Measurements from ENCODE around the gene CCDC134. TPM values are rescaled to one million over a fixed set of nuclear protein-coding genes. Genes with fewer than 3 reads are reported as not detected.

The CCDC134 gene
- total and polyA plus RNA-seq, 2 of the 8 experiments (the other 6 are each of a cell fraction or from before 2014, with no cell fraction given) = 7.7 to 20.0 TPM

GRCh38 chr22:41863472-41863871, 63.0 kb downstream of the CCDC134 start (continued):
- TF ChIP-seq CHD7 (IDR thresholded peaks at IDR 0.05; ENCODE audit: insufficient replicate concordance, low read length) = no peak
- no peak for TF ChIP-seq RFX5 (IDR thresholded peaks at IDR 0.05; ENCODE audit: borderline replicate concordance, low read depth, low read length)
- no peak for TF ChIP-seq HDAC6 (IDR thresholded peaks at IDR 0.05; ENCODE audit: low read depth, low read length)
- no peak for TF ChIP-seq RNF2 (IDR thresholded peaks at IDR 0.05; ENCODE audit: borderline replicate concordance, low read depth, low read length, missing control alignments, poor library complexity, severe bottlenecking)
- no peak for TF ChIP-seq CREB1 (IDR thresholded peaks at IDR 0.05)
- TF ChIP-seq USF2 (IDR thresholded peaks at IDR 0.05; ENCODE audit: low read length) = no peak
- no peak for TF ChIP-seq BCL11A (IDR thresholded peaks at IDR 0.05; ENCODE audit: low read depth in 2 of 2, low read length in 2 of 2)
- no peak for TF ChIP-seq KDM5A (IDR thresholded peaks at IDR 0.05; ENCODE audit: low read length)
- TF ChIP-seq MAX (IDR thresholded peaks at IDR 0.05) = no peak
- TF ChIP-seq KDM1A (IDR thresholded peaks at IDR 0.05; ENCODE audit: borderline replicate concordance, low read length) = no peak

Data from H1 (cell line).